GM21526 (cell line): ENCODE measurements around the gene TNFRSF9.

Experiments
- ATAC-seq: cut with Tn5 transposase; IDR thresholded peaks from one replicate; pipeline ENCODE4 v1.9.1; 2021; ENCODE audit warnings: moderate library complexity; ENCODE audit not compliant: unreplicated experiment, low FRiP score

Gene TNFRSF9

GRCh38 chr1:7879228-7879627 is 61.4 kb downstream of the TNFRSF9 start:
- ATAC-seq, result no peak

GRCh38 chr1:7878027-7878426 is 62.6 kb downstream of the TNFRSF9 start:
- ATAC-seq, result no peak

- no peak for ATAC-seq
Observed at GRCh38 chr1:7873801-7874795, 66.5 kb downstream of the TNFRSF9 start.

GRCh38 chr1:7871136-7871535 is 69.5 kb downstream of the TNFRSF9 start:
- no peak for ATAC-seq

GRCh38 chr1:7869136-7869920 is 71.3 kb downstream of the TNFRSF9 start:
- ATAC-seq, result no peak

GRCh38 chr1:7868070-7868780 is 72.4 kb downstream of the TNFRSF9 start:
- ATAC-seq, result no peak

GRCh38 chr1:7865978-7866377 is 74.7 kb downstream of the TNFRSF9 start:
- ATAC-seq, result no peak
